ENCODE results near the gene PDE2A. TPM values are rescaled to one million over a fixed set of nuclear protein-coding genes. Genes with fewer than 3 reads are reported as not detected.

The PDE2A gene
- total and polyA plus RNA-seq, 11 donors: 16.8 to 53.7 (median 23.7) TPM

DNA sequence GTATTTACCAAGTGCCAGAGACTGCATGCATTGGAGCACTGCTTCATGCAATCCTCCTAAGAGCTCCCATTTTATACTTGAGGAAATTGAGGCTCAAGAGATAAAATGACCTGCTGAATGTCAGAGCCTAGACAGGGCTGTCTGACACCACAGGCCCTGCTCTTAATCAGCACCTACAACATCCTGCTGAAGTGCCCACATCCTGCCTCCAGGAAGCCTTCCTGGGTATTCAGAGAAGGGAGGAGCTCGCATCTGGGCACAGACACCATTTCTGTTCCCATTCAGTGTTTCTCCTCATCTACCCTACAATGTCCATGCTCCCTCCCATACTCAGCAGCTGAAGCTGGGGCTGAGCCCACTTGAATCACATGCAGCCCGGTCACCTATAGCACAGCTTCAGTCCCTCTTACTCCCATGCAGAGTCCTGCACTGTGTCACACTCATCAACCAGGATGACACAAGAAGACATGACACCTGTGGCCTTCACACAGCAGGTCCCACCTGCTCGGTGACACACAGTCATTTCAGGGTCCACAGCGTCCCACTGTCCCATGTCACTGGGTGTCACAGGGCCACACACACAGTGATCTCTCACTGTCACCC is 53.1 kb downstream of the PDE2A start:
- Histone ChIP-seq H3K27ac (no peak overlapping the region), H3K36me3 (no peaks in the 10 kb centered on the region), H3K4me3 (no peak overlapping the region), H3K9me3 (no peaks in the 10 kb centered on the region), H3K27me3 (peaks cover 0 to under 1% (median 0%) of the 10 kb centered on the region in 9 donors), H3K4me1 (peaks cover 5 to 45% (median 32%) of the 10 kb centered on the region in 12 donors)
- TF ChIP-seq, protein P1, sequence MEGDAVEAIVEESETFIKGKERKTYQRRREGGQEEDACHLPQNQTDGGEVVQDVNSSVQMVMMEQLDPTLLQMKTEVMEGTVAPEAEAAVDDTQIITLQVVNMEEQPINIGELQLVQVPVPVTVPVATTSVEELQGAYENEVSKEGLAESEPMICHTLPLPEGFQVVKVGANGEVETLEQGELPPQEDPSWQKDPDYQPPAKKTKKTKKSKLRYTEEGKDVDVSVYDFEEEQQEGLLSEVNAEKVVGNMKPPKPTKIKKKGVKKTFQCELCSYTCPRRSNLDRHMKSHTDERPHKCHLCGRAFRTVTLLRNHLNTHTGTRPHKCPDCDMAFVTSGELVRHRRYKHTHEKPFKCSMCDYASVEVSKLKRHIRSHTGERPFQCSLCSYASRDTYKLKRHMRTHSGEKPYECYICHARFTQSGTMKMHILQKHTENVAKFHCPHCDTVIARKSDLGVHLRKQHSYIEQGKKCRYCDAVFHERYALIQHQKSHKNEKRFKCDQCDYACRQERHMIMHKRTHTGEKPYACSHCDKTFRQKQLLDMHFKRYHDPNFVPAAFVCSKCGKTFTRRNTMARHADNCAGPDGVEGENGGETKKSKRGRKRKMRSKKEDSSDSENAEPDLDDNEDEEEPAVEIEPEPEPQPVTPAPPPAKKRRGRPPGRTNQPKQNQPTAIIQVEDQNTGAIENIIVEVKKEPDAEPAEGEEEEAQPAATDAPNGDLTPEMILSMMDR (IDR thresholded peaks at IDR 0.05): no peak
- TF ChIP-seq POLR2A (IDR thresholded peaks at IDR 0.05): no peak
- DNase-seq: no peak
- 89 to 95% (median 91%) methylated on average over 4 of the region's 4 CpGs for WGBS, 4 donors
- no peak for ATAC-seq
- intact Hi-C loops (cut with DNase I): no loop called here

DNA sequence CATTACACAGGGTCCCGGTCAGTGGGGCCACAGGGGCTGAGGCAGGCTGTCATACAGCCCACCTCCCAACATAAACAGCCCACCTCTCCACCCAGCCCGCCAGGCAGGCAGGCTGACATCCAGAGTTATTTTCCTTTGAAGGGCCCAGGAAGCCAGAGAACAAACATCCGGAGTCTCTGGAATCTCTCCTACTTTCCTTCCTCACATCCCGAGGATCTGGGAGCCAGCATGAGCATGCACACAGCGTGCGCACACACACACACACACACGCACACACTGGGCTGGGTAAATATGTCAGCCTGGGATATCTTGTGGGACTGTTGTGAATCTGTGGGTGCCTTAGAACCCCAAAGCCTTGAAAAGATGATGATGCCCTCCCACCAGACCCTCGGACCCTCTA is 55.4 kb downstream of the PDE2A start:
- 70 to 85% (median 78%) methylated on average over 8 of the region's 8 CpGs for WGBS, 4 donors
- H3K9me3 ChIP-seq: no peaks in the 10 kb centered on the region
- DNase-seq: no peak
- H3K36me3 ChIP-seq: no peaks in the 10 kb centered on the region
- peak overlapping the region in 1 of 12 donors; percentile 87 for H3K27ac ChIP-seq
- H3K4me1 ChIP-seq: peaks cover 0 to 48% (median 22%) of the 10 kb centered on the region in 12 donors
- no peak for TF ChIP-seq POLR2A (IDR thresholded peaks at IDR 0.05)
- TF ChIP-seq, protein P1 (IDR thresholded peaks at IDR 0.05): no peak
- H3K27me3 ChIP-seq: peaks cover 0 to 12% (median 0%) of the 10 kb centered on the region in 9 donors
- intact Hi-C loops (cut with DNase I): no loop called here
- no peak for ATAC-seq
- no peak overlapping the region for H3K4me3 ChIP-seq

DNA sequence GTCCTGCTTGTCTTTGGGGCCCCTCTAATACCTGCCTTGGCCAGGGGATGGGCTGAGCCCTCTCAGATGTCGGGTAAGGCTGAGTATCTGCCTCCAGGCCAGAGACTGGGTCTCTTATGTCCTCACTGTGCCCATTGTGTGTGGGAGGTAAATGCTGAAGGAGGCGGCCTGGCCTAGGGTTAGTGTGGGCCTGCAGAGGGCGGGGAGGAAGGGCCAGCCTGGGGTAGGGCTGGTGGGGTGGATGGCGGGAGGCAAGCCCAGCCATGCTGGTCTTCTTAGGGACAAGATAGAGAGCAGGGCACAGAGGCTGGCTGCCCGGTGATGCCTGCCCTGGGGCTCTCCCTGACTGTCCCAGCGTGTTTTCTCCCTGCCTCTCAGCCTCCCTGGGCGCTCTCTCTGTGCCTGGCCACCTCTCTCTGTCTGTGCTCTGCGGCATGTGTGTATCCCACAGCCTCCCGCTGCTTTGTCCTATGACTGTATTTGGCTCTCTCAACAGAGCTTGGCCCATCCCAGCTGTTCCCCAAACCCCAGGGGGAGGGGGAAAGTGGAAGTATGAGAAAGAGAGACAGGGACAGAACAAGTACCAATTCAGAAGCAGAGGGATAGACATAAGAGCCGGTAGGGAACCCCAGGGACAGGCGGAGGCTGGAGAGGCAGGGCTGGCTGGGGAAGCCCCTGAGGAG is 57.0 kb downstream of the PDE2A start:
- peak overlapping the region in 3 of 12 donors; percentile 28 to 87 (median 45) for H3K27ac ChIP-seq
- peaks cover 0 to 54% (median 23%) of the 10 kb centered on the region in 12 donors for H3K4me1 ChIP-seq
- no peak overlapping the region for H3K4me3 ChIP-seq

DNA sequence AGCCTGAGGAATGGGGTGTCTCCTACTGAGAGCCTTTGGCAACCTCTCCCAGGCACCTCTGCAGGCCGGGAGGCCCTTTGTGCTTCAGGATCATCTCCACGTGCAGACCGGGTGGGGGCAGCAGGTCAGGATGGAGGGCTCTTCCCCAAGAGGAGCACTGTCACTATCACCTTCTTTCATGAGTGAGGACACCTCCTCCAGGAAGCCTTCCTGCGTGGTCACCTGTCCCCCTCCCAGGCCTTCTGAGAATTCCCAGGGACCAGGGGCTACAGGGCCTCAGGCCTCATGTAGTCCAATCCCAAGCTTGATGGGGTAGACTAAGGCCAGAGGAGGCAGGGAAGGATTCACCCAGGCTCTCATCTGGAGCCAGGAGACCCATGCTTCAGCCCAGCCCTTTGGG is 57.6 kb downstream of the PDE2A start:
- peaks cover 0 to 16% (median 0%) of the 10 kb centered on the region in 9 donors for H3K27me3 ChIP-seq
- peak overlapping the region in 1 of 12 donors; percentile 87 for H3K27ac ChIP-seq
- peaks cover 0 to 54% (median 23%) of the 10 kb centered on the region in 12 donors for H3K4me1 ChIP-seq
- H3K36me3 ChIP-seq: no peaks in the 10 kb centered on the region
- WGBS, 4 donors: 85 to 100% (median 90%) methylated on average over 4 of the region's 4 CpGs
- no peak for ATAC-seq
- no peaks in the 10 kb centered on the region for H3K9me3 ChIP-seq
- intact Hi-C loops (cut with DNase I): no loop called here
- no peak for TF ChIP-seq POLR2A (IDR thresholded peaks at IDR 0.05)
- TF ChIP-seq, protein P1 (IDR thresholded peaks at IDR 0.05): no peak
- H3K4me3 ChIP-seq: no peak overlapping the region
- no peak for DNase-seq

More for the DNA sequence above, 57.0 kb downstream of the PDE2A start:
- no peaks in the 10 kb centered on the region for H3K36me3 ChIP-seq
- TF ChIP-seq, protein P1 (IDR thresholded peaks at IDR 0.05): no peak
- TF ChIP-seq POLR2A (IDR thresholded peaks at IDR 0.05): no peak
- no peaks in the 10 kb centered on the region for H3K9me3 ChIP-seq
- 48 to 61% (median 54%) methylated on average over 10 to 11 of the region's 11 CpGs for WGBS, 4 donors
- DNase-seq (peak in 3 of 5 donors; percentile 43 to 69 (median 60)), ATAC-seq (peak; percentile 24 to 79 (median 68))
- intact Hi-C loops (cut with DNase I): no loop called here
- H3K27me3 ChIP-seq: peaks cover 0 to 16% (median 0%) of the 10 kb centered on the region in 9 donors

Data from heart left ventricle (tissue), 16 donors.